Endothelial cell of umbilical vein (primary cell): ENCODE data around the gene BAX. TPM values are rescaled to one million over a fixed set of nuclear protein-coding genes. Genes with fewer than 3 reads are reported as not detected.

ENCODE experiments used
- BruUV-seq: library from RNA; stranded (reverse); fragments of 400-500 nt; replicated peaks from 2 replicates; lab custom pipeline; 2021; lab: Mats Ljungman, UMichigan
- CTCF ChIA-PET: fragments of 300-600, 350-600 bp; sonication (Branson Sonifier 250); formaldehyde crosslinking; loops from one replicate; lab custom pipeline; 2021; ENCODE audit warnings: antibody characterized with exemption, inconsistent platforms; lab: Charles Lee
- POLR2A ChIA-PET: fragments of 300-600, 350-600 bp; sonication (Branson Sonifier 250); formaldehyde crosslinking; loops from one replicate; lab custom pipeline; 2021; ENCODE audit warnings: antibody characterized with exemption, inconsistent platforms; lab: Charles Lee
- DNase-seq: peaks from one replicate; pipeline ENCODE4 v3.0.0-alpha.2; 2011; ENCODE audit warnings: low read depth, low spot score
- FAIRE-seq: peaks from 2 replicates; lab custom pipeline; 2011; peaks lifted over from hg19 to GRCh38; lab: Jason Lieb, UNC
- H2AFZ ChIP-seq: 2 replicates; pipeline ENCODE4 v1.6.0; 2012; ENCODE audit warnings: low read depth, low read length, control low read depth, inconsistent platforms
- H3K27ac ChIP-seq: 2 replicates; pipeline ENCODE4 v1.5.1; 2011; ENCODE audit warnings: low read depth, mild to moderate bottlenecking, control low read depth, low read length, moderate library complexity; ENCODE audit not compliant: insufficient read depth
- H3K27me3 ChIP-seq, 2 experiments: 2 replicates each; pipeline versions ENCODE4 v1.6.0 to v1.6.1; 2011; ENCODE audit warnings: low read length in 2 of 2, mixed read lengths in 1 of 2; ENCODE audit not compliant: control insufficient read depth in 2 of 2, insufficient read depth in 2 of 2
- H3K36me3 ChIP-seq, 2 experiments: 2 replicates in 1 of 2; 3 replicates in 1 of 2; pipeline ENCODE4 v1.5.1; 2011; ENCODE audit warnings: low read length in 2 of 2, mild to moderate bottlenecking in 1 of 2, moderate library complexity in 1 of 2; ENCODE audit not compliant: control insufficient read depth in 2 of 2, insufficient read depth in 2 of 2; ENCODE audit errors: extremely low read depth in 1 of 2
- H3K4me1 ChIP-seq: 3 replicates; pipeline ENCODE4 v1.5.1; 2011; ENCODE audit warnings: mild to moderate bottlenecking, low read length; ENCODE audit not compliant: control insufficient read depth, insufficient read depth; ENCODE audit errors: extremely low read depth
- H3K4me2 ChIP-seq: 2 replicates; pipeline ENCODE4 v1.6.1; 2011; ENCODE audit warnings: low read length, control low read depth, mixed read lengths; ENCODE audit not compliant: insufficient read depth
- H3K4me3 ChIP-seq, 3 experiments: fragments of 200-600 bp in 1 of 3; sonication (generic), shearing (Covaris generic) in 1 of 3; replicated peaks in 1 of 3; 2 replicates each; pipeline ENCODE4 v1.5.1; 2011 to 2016; ENCODE audit warnings: control low read depth in 3 of 3, low read length in 3 of 3, mild to moderate bottlenecking in 2 of 3, inconsistent platforms in 1 of 3, low read depth in 1 of 3, moderate library complexity in 1 of 3; ENCODE audit not compliant: insufficient read depth in 1 of 3
- H3K79me2 ChIP-seq: 2 replicates; pipeline ENCODE4 v1.6.0; 2012; ENCODE audit warnings: low read length, inconsistent platforms; ENCODE audit not compliant: control insufficient read depth, insufficient read depth
- H3K9ac ChIP-seq: replicated peaks from 2 replicates; pipeline ENCODE3; 2011; ENCODE audit warnings: low read length, control low read depth; ENCODE audit not compliant: insufficient read depth; ENCODE audit errors: extremely low read depth
- H3K9me1 ChIP-seq: replicated peaks from 3 replicates; pipeline ENCODE4 v1.6.0; 2011; ENCODE audit warnings: mild to moderate bottlenecking, low read length; ENCODE audit not compliant: control insufficient read depth, insufficient read depth; ENCODE audit errors: extremely low read depth
- H3K9me3 ChIP-seq: replicated peaks from 2 replicates; pipeline ENCODE4 v1.5.1; 2012; ENCODE audit warnings: low read length, inconsistent platforms; ENCODE audit not compliant: control insufficient read depth, insufficient read depth
- H4K20me1 ChIP-seq: replicated peaks from 2 replicates; pipeline ENCODE3; 2011; ENCODE audit warnings: mild to moderate bottlenecking, low read length; ENCODE audit not compliant: control insufficient read depth, insufficient read depth; ENCODE audit errors: extremely low read depth
- EZH2 ChIP-seq: IDR thresholded peaks from 2 replicates; pipeline ENCODE4 v1.6.1; 2012; ENCODE audit warnings: borderline replicate concordance, low read depth, mild to moderate bottlenecking, moderate library complexity, low read length, inconsistent platforms; ENCODE audit not compliant: severe bottlenecking
- FOS ChIP-seq: IDR thresholded peaks from 2 replicates; pipeline ENCODE4 v1.6.1; 2011; ENCODE audit warnings: mild to moderate bottlenecking, low read length, moderate library complexity, borderline replicate concordance; ENCODE audit not compliant: insufficient read depth
- GATA2 ChIP-seq: IDR thresholded peaks from 2 replicates; pipeline ENCODE4 v1.7.0; 2011; ENCODE audit warnings: low read depth, mild to moderate bottlenecking, moderate library complexity, mixed read lengths, low read length; ENCODE audit not compliant: insufficient read length, insufficient read depth
- JUN ChIP-seq: IDR thresholded peaks from 2 replicates; pipeline ENCODE4 v1.6.1; 2011; ENCODE audit warnings: borderline replicate concordance, low read depth; ENCODE audit not compliant: insufficient read length, insufficient read depth
- MAX ChIP-seq: IDR thresholded peaks from 2 replicates; pipeline ENCODE4 v1.6.1; 2011; ENCODE audit not compliant: insufficient read depth, insufficient read length
- MYC ChIP-seq: IDR thresholded peaks from one replicate; pipeline ENCODE4 v1.6.1; 2011; ENCODE audit warnings: mild to moderate bottlenecking, low read depth, low read length
- POLR2A ChIP-seq: IDR thresholded peaks from 2 replicates; pipeline ENCODE4 v1.6.1; 2012; ENCODE audit warnings: low read depth, mild to moderate bottlenecking, control low read depth, low read length
- POLR2AphosphoS5 ChIP-seq: IDR thresholded peaks from 2 replicates; pipeline ENCODE4 v1.6.1; 2012; ENCODE audit warnings: low read depth, mild to moderate bottlenecking, control low read depth, low read length, moderate library complexity; ENCODE audit not compliant: insufficient read depth
- dilution Hi-C: fragments of 300-500 bp; cut with MboI; formaldehyde crosslinking; loops from one replicate; pipeline ENCODE4 v1.15.0; 2019; ENCODE audit warnings: low sequenced_read_pairs; ENCODE audit not compliant: extremely low pct_ligation_motif_present
- intact Hi-C: fragments of 100-400 bp; cut with micrococcal nuclease; formaldehyde crosslinking; loops from one replicate; pipeline ENCODE4 v1.10.0; 2022
- polyA plus RNA-seq, 4 experiments: library from polyadenylated mRNA; depleted of rRNA in 3 of 4; stranded (reverse) in 3 of 4; unstranded in 1 of 4; fragments of >200 nt; gene quantifications; 2 replicates each; pipeline versions ENCODE4 v1.2.1 to v1.2.3, GENCODE V29; 2011 to 2012; ENCODE audit warnings: missing spikeins in 1 of 4
- total RNA-seq: library from RNA; stranded (reverse); gene quantifications from 2 replicates; pipeline ENCODE4 v1.2.3, GENCODE V29; 2021
- TF ChIP-seq, protein P1 (sequence below), 2 donors: IDR thresholded peaks; 1 replicate in 1 of 2; 2 replicates in 1 of 2; pipeline ENCODE4 v1.5.1; 2011; ENCODE audit warnings: low read length in 2 of 2, mild to moderate bottlenecking in 2 of 2, moderate library complexity in 2 of 2, control low read depth in 1 of 2, inconsistent platforms in 1 of 2, low read depth in 1 of 2; ENCODE audit not compliant: insufficient read depth in 1 of 2; ENCODE audit errors: extremely low read depth in 1 of 2

The BAX gene
- total and polyA plus RNA-seq, 2 donors (not counting 3 experiments of a cell fraction or from before 2014, with no cell fraction given) = 267 to 283 TPM

DNA sequence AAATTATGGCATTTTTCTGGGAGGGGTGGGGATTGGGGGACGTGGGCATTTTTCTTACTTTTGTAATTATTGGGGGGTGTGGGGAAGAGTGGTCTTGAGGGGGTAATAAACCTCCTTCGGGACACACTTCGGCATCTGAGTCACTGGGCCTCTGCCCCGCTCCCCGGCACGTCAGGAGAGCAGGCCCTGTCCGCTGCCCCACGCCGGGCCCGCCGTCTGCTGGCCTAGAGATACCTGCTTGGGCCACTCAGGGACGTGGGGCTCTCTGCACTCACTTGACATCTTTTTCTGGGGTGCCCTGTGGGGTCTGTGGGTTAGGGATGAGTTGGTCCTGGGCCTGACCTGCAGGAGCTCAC lies 7.0 kb downstream of the BAX start:
- DNase-seq (no peak), FAIRE-seq (no peak)
- Histone ChIP-seq H3K27ac (no peak overlapping the region), H3K9me3 (no peaks in the 10 kb centered on the region), H3K4me1 (peaks cover 25% of the 10 kb centered on the region), H4K20me1 (peaks cover 3% of the 10 kb centered on the region), H2AFZ (no peak overlapping the region), H3K27me3 (no peaks in the 10 kb centered on the region), H3K4me2 (no peak overlapping the region), H3K36me3 (peaks cover 0 to under 1% of the 10 kb centered on the region in 2 experiments), H3K4me3 (no peak overlapping the region), H3K79me2 (peaks cover 21% of the 10 kb centered on the region), H3K9ac (no peak overlapping the region), H3K9me1 (no peaks in the 10 kb centered on the region)
- intact Hi-C loops = no loop called here
- dilution Hi-C loops = no loop called here
- TF ChIP-seq, protein P1, sequence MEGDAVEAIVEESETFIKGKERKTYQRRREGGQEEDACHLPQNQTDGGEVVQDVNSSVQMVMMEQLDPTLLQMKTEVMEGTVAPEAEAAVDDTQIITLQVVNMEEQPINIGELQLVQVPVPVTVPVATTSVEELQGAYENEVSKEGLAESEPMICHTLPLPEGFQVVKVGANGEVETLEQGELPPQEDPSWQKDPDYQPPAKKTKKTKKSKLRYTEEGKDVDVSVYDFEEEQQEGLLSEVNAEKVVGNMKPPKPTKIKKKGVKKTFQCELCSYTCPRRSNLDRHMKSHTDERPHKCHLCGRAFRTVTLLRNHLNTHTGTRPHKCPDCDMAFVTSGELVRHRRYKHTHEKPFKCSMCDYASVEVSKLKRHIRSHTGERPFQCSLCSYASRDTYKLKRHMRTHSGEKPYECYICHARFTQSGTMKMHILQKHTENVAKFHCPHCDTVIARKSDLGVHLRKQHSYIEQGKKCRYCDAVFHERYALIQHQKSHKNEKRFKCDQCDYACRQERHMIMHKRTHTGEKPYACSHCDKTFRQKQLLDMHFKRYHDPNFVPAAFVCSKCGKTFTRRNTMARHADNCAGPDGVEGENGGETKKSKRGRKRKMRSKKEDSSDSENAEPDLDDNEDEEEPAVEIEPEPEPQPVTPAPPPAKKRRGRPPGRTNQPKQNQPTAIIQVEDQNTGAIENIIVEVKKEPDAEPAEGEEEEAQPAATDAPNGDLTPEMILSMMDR (IDR thresholded peaks at IDR 0.05; ENCODE audit: extremely low read depth in 1 of 2, insufficient read depth in 1 of 2, low read depth in 1 of 2, low read length in 2 of 2) = no peak
- BruUV-seq = no TSS peak
- ChIA-PET CTCF (interaction anchor here (0.9 to 1.2 kb wide), 2 partner anchors 9 to 166 kb away, joined by 3 to 5 read pairs; no protein-coding TSS in a partner anchor), POLR2A (interaction anchor here (1.4 kb wide), 1 partner anchor 87 kb away, joined by 8 read pairs; no protein-coding TSS in a partner anchor)

DNA sequence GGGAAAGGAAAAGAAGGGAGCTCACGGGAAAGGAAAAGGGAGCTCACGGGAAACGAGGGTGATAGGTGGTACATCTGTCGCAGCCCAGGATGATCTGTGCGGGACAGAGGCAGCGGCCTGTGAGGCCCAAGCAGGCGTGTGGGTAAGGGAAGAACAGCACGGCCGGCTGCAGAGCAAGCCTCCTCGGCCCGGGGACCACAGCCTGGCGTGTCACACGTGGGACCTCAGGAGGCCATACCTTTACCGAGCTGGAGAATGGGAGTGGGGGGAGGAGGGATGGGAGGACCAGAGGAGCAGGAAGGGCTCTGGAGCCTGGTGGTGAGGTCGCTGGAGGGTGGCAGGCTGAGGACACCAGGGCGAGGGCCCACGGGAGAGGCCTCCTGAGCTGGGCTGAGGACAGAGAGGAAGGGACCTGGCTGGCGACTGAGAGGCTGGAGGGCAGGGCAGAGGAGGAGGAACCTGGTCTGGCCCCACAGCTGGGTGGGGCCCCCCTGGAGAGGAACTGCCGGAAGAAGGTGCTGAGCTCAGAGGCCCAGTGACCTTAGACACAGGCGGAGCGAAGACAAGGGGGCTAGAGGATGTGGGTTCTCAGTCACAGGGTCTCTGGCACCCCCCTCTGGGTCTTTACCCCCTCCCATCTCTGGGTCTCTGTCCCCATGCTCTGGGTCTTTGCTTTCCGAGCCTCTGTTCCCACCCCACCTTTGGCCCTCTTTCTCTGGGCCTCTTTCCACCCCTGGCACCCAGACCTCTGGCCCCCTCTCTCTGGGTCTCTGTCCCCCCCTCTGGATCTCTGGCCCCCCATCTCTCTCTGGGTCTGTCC lies 7.6 kb downstream of the BAX start:
- peaks cover 3% of the 10 kb centered on the region for H4K20me1 ChIP-seq
- FAIRE-seq = peak; percentile 38
- dilution Hi-C loops = no loop called here
- no peaks in the 10 kb centered on the region for H3K27me3 ChIP-seq
- no peak for DNase-seq
- H3K9me1 ChIP-seq = no peaks in the 10 kb centered on the region
- no peak overlapping the region for H3K4me3 ChIP-seq
- H3K36me3 ChIP-seq = peaks cover 3 to 4% of the 10 kb centered on the region in 2 experiments
- peak overlapping the region; percentile 21 for H3K27ac ChIP-seq
- H3K9me3 ChIP-seq = no peaks in the 10 kb centered on the region
- H3K79me2 ChIP-seq = peaks cover 21% of the 10 kb centered on the region
- H2AFZ ChIP-seq = no peak overlapping the region
- no TSS peak for BruUV-seq
- H3K4me1 ChIP-seq = peaks cover 25% of the 10 kb centered on the region
- H3K4me2 ChIP-seq = no peak overlapping the region
- ChIA-PET POLR2A (interaction anchor here (1.4 kb wide), 1 partner anchor 88 kb away, joined by 8 read pairs; no protein-coding TSS in a partner anchor), CTCF (interaction anchor here (0.9 to 1.2 kb wide), 2 partner anchors 8 to 167 kb away, joined by 3 to 5 read pairs; no protein-coding TSS in a partner anchor)
- intact Hi-C loops = no loop called here
- no peak overlapping the region for H3K9ac ChIP-seq
- no peak for TF ChIP-seq GATA2
- TF ChIP-seq JUN = no peak
- TF ChIP-seq POLR2AphosphoS5 = peak; percentile 84
- no peak for TF ChIP-seq EZH2
- TF ChIP-seq MAX = no peak
- no peak for TF ChIP-seq FOS
- no peak for TF ChIP-seq MYC
- TF ChIP-seq, protein P1 (IDR thresholded peaks at IDR 0.05; ENCODE audit: extremely low read depth in 1 of 2, insufficient read depth in 1 of 2, low read depth in 1 of 2, low read length in 2 of 2) = no peak
- peak; percentile 94 for TF ChIP-seq POLR2A
